Liver (tissue), 9 donors: ENCODE data around the gene TMEM244. TPM values are rescaled to one million over a fixed set of nuclear protein-coding genes. Genes with fewer than 3 reads are reported as not detected.

Source experiments
- DNase-seq: peaks from one replicate; pipeline ENCODE4 v3.0.0-alpha.2; 2017; ENCODE audit warnings: low spot score
- H3K27ac ChIP-seq, 2 donors: one replicate each; pipeline ENCODE4 v1.7.0; 2013; ENCODE audit warnings: inconsistent platforms in 2 of 2, low read length in 2 of 2, control low read depth in 1 of 2, low read depth in 1 of 2, mild to moderate bottlenecking in 1 of 2
- H3K27me3 ChIP-seq, 4 donors: one replicate each; pipeline versions ENCODE4 v1.6.1 to v1.7.0; 2013; ENCODE audit warnings: low read length in 3 of 4, inconsistent platforms in 1 of 4, mild to moderate bottlenecking in 1 of 4, moderate library complexity in 1 of 4; ENCODE audit not compliant: control insufficient read depth in 4 of 4, insufficient read depth in 4 of 4
- H3K36me3 ChIP-seq, 4 donors: one replicate each; pipeline versions ENCODE4 v1.6.1 to v1.7.0; 2013; ENCODE audit warnings: low read length in 3 of 4, mild to moderate bottlenecking in 3 of 4, low read depth in 1 of 4, moderate library complexity in 1 of 4; ENCODE audit not compliant: control insufficient read depth in 4 of 4, insufficient read depth in 3 of 4
- H3K4me1 ChIP-seq, 4 donors: one replicate each; pipeline versions ENCODE4 v1.6.1 to v1.7.0; 2013; ENCODE audit warnings: low read length in 3 of 4, mild to moderate bottlenecking in 3 of 4, moderate library complexity in 1 of 4; ENCODE audit not compliant: control insufficient read depth in 4 of 4, insufficient read depth in 4 of 4
- H3K4me3 ChIP-seq, 3 donors: one replicate each; pipeline versions ENCODE4 v1.6.1 to v1.7.0; 2013; ENCODE audit warnings: low read length in 3 of 3, control low read depth in 1 of 3, low read depth in 1 of 3, mild to moderate bottlenecking in 1 of 3
- H3K9ac ChIP-seq, 2 donors: one replicate each; pipeline ENCODE4 v1.7.0; 2013; ENCODE audit warnings: low read length in 2 of 2, mild to moderate bottlenecking in 2 of 2, moderate library complexity in 2 of 2, control low read depth in 1 of 2, low read depth in 1 of 2
- H3K9me3 ChIP-seq, 4 donors: one replicate each; pipeline versions ENCODE4 v1.6.1 to v1.7.0; 2013; ENCODE audit warnings: low read length in 3 of 4; ENCODE audit not compliant: control insufficient read depth in 4 of 4
- EGR1 ChIP-seq, 2 donors: IDR thresholded peaks; 2 replicates each; pipeline ENCODE4 v1.6.1; 2016 to 2018; ENCODE audit warnings: antibody characterized with exemption in 2 of 2, low read depth in 2 of 2
- HNF4A ChIP-seq, 2 donors: conservative IDR thresholded peaks; 2 replicates each; pipeline ENCODE4 v1.6.1; 2016; ENCODE audit warnings: antibody characterized with exemption in 2 of 2, mild to moderate bottlenecking in 2 of 2
- HNF4G ChIP-seq: IDR thresholded peaks from 2 replicates; pipeline ENCODE4 v1.6.1; 2016; ENCODE audit warnings: antibody characterized with exemption
- JUND ChIP-seq, 2 donors: IDR thresholded peaks; 2 replicates each; pipeline ENCODE4 v1.6.1; 2016; ENCODE audit warnings: antibody characterized with exemption in 2 of 2
- RXRA ChIP-seq, 2 donors: IDR thresholded peaks; 2 replicates each; pipeline ENCODE4 v1.6.1; 2017 to 2018; ENCODE audit warnings: antibody characterized with exemption in 2 of 2, mild to moderate bottlenecking in 1 of 2
- SP1 ChIP-seq: IDR thresholded peaks from 2 replicates; pipeline ENCODE4 v1.6.1; 2018; ENCODE audit warnings: antibody characterized with exemption, mild to moderate bottlenecking
- YY1 ChIP-seq: IDR thresholded peaks from 2 replicates; pipeline ENCODE4 v1.6.1; 2016; ENCODE audit warnings: antibody characterized with exemption, mild to moderate bottlenecking
- WGBS: extraction: QIAGEN DNeasy Blood & Tissue Kit; methylation state at CpG from one replicate; pipeline ENCODE4 v1.1.7; 2013; 5-methylcytosine and 5-hydroxymethylcytosine counted together
- polyA plus RNA-seq, 2 donors: library from polyadenylated mRNA; stranded (reverse) in 1 of 2; unstranded in 1 of 2; fragments of 200-250 nt in 1 of 2; fragments of >200 nt in 1 of 2; fragmentation: Nextera tagmentation in 1 of 2; extraction: Ambion mirVana in 1 of 2; gene quantifications; one replicate each; pipeline versions ENCODE4 v1.2.1 to v1.2.3, GENCODE V29; 2013 to 2015
- total RNA-seq, 2 donors: library from RNA; depleted of rRNA; stranded (reverse); fragments of >200 nt; gene quantifications; one replicate each; pipeline ENCODE4 v1.2.3, GENCODE V29; 2014
- TF ChIP-seq, protein P1 (sequence below): IDR thresholded peaks from 2 replicates; pipeline ENCODE4 v1.6.1; 2016; ENCODE audit warnings: antibody characterized with exemption
- TF ChIP-seq, protein P2 (sequence below): IDR thresholded peaks from 2 replicates; pipeline ENCODE4 v1.6.1; 2016; ENCODE audit warnings: antibody characterized with exemption
- TF ChIP-seq, protein P3 (sequence below): fragments of 150-350 bp; IDR thresholded peaks from 2 replicates; pipeline ENCODE4 v1.5.1; 2017; ENCODE audit warnings: improper control_type of control experiment, low read depth, low read length; ENCODE audit not compliant: missing input control
- donor health status: healthy.
- donor health status: healthy.
- donor health status: healthy.
- donor health status: healthy.
- donor health status: healthy.

Gene TMEM244
- total and polyA plus RNA-seq, 4 donors, result not detected

DNA sequence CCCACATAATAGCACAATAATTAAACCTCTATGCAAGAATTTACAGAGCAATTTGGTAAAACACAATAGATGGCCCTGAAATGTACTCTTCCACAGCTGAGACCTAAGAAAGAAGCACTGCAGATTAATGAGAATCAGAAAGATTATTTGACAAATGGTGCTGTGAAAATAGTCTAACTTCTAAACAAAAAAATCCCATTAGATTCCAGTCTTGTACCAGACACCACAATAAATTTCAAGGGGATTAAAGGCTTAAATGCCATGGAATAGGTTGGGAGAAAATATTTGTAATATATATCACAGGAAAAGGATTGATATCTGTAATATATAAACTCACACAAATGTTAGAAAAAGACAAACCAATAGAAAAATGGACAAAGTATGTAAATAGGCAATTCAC, 14.4 kb downstream of the TMEM244 start:
- TF ChIP-seq HNF4G, result no peak
- TF ChIP-seq, protein P1, sequence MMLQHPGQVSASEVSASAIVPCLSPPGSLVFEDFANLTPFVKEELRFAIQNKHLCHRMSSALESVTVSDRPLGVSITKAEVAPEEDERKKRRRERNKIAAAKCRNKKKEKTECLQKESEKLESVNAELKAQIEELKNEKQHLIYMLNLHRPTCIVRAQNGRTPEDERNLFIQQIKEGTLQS, result no peak
- TF ChIP-seq, protein P2, sequence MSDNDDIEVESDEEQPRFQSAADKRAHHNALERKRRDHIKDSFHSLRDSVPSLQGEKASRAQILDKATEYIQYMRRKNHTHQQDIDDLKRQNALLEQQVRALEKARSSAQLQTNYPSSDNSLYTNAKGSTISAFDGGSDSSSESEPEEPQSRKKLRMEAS, result no peak
- H3K9me3 ChIP-seq, result no peaks in the 10 kb centered on the region
- no peak overlapping the region for H3K27ac ChIP-seq
- no peak overlapping the region for H3K4me3 ChIP-seq
- DNase-seq, result no peak
- no peaks in the 10 kb centered on the region for H3K36me3 ChIP-seq
- no peak overlapping the region for H3K9ac ChIP-seq
- H3K27me3 ChIP-seq, result no peaks in the 10 kb centered on the region
- H3K4me1 ChIP-seq, result no peaks in the 10 kb centered on the region

DNA sequence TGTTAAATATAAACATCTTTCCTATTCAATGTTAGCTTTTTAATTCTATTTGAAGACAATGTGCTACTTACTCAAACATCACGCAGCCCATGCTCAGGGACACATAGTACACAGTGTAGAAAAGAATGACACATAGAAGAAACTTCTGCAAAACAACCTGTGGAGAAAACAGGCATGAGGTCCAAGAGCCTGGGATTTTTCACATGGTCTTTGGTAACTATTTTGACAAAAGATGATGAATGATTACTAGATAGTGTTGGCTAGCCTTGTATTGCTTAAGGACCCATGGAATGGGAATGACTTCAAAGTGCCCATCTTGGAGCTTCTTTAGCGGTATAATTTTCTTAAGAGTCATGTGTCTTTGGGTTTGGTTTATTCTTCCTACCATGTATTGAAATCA, 15.4 kb downstream of the TMEM244 start:
- Histone ChIP-seq H3K36me3 (no peaks in the 10 kb centered on the region), H3K4me3 (no peak overlapping the region)
- no peak for TF ChIP-seq EGR1 (IDR thresholded peaks at IDR 0.05; ENCODE audit: low read depth in 2 of 2)
- TF ChIP-seq, protein P1, result no peak

DNA sequence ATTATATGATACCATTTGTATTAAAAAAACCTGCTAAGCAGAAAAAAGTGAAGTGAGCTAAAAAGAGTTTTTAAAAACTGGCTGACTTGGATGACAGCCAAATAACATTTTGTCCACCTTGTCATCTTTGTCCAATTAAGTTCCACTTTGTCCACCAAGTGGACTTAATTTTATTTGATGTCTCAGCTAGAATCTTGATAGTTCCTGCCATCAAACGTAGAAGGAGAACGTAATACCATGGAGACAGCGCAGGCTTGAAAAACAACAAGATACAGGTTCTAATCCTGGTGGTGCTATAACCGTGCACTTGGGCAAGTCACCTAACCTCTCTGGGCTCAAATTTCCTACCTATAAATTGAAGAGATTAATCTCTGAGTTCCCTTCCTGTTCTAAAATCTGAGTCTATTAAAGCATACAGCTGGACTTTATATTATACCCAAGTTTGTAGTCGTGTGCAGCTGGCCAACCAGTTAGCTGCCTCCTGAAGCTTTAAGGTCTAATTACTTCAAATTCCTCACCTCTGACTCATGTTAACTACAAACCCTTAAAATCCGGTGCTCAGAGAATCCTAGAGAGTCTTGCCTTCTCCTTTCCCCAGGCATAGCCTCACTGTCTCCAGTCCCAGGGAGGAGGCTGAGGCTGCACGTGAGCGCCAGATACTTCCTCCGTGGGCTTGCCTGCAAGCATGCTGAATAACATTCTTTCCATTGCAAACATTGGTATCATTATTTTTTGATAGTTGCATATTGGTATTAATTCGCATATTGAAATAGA, 16.8 kb downstream of the TMEM244 start:
- Histone ChIP-seq H3K27ac (no peak overlapping the region), H3K27me3 (no peaks in the 10 kb centered on the region), H3K4me1 (no peaks in the 10 kb centered on the region), H3K36me3 (no peaks in the 10 kb centered on the region), H3K4me3 (no peak overlapping the region), H3K9me3 (no peaks in the 10 kb centered on the region), H3K9ac (no peak overlapping the region)
- WGBS, result 78% methylated on average over 10 of the region's 10 CpGs
- TF ChIP-seq HNF4A (conservative IDR thresholded peaks at IDR 0.05) (no peak), YY1 (no peak), JUND (IDR thresholded peaks at IDR 0.05) (no peak), SP1 (no peak), RXRA (IDR thresholded peaks at IDR 0.05) (no peak)
- TF ChIP-seq, protein P3, sequence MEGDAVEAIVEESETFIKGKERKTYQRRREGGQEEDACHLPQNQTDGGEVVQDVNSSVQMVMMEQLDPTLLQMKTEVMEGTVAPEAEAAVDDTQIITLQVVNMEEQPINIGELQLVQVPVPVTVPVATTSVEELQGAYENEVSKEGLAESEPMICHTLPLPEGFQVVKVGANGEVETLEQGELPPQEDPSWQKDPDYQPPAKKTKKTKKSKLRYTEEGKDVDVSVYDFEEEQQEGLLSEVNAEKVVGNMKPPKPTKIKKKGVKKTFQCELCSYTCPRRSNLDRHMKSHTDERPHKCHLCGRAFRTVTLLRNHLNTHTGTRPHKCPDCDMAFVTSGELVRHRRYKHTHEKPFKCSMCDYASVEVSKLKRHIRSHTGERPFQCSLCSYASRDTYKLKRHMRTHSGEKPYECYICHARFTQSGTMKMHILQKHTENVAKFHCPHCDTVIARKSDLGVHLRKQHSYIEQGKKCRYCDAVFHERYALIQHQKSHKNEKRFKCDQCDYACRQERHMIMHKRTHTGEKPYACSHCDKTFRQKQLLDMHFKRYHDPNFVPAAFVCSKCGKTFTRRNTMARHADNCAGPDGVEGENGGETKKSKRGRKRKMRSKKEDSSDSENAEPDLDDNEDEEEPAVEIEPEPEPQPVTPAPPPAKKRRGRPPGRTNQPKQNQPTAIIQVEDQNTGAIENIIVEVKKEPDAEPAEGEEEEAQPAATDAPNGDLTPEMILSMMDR, result no peak
- TF ChIP-seq, protein P1, result no peak
- TF ChIP-seq, protein P2, result no peak
- DNase-seq, result no peak

More for the DNA sequence above, 15.4 kb downstream of the TMEM244 start:
- no peak for DNase-seq
- Histone ChIP-seq H3K27me3 (no peaks in the 10 kb centered on the region), H3K27ac (no peak overlapping the region), H3K9me3 (no peaks in the 10 kb centered on the region), H3K4me1 (no peaks in the 10 kb centered on the region), H3K9ac (no peak overlapping the region)
- 91% methylated on average over 2 of the region's 2 CpGs for WGBS
